Hepatocyte (in vitro differentiated cells): ENCODE data around the gene ATP1B1.

Source experiments
- EZH2 ChIP-seq: fragments of 200-600 bp; sonication (generic); IDR thresholded peaks from 2 replicates; pipeline ENCODE4 v1.6.1; 2016; ENCODE audit warnings: antibody characterized with exemption, mild to moderate bottlenecking, borderline replicate concordance
- EZH2phosphoT487 ChIP-seq: fragments of 200-600 bp; sonication (generic); IDR thresholded peaks from one replicate; pipeline ENCODE4 v1.6.1; 2018; ENCODE audit warnings: antibody characterized with exemption, mild to moderate bottlenecking, low read depth, moderate library complexity; ENCODE audit not compliant: unreplicated experiment, severe bottlenecking
- TF ChIP-seq, protein P1 (sequence below): fragments of 200-600 bp; sonication (generic); IDR thresholded peaks from 2 replicates; pipeline ENCODE4 v1.5.1; 2016; ENCODE audit warnings: antibody characterized with exemption, mild to moderate bottlenecking; ENCODE audit not compliant: poor library complexity

DNA sequence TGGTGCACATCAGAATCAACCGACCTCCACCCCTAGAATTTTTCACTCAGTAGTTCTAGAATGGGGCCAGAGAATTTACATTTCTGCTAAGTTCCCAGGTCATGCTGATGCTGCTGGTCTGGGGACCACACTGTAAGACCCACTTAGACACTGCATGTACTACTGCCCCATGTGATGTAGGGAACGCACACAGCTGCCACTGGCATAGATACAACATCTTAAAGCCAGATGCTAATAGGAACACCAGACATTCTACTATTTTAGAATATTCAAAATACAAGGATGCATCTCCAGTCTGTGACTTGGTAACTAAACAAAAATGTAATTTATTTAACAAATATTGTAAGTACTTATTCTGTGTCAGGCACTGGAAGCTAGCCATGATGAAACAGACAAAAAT lies 14.1 kb upstream of the ATP1B1 start:
- TF ChIP-seq, protein P1, sequence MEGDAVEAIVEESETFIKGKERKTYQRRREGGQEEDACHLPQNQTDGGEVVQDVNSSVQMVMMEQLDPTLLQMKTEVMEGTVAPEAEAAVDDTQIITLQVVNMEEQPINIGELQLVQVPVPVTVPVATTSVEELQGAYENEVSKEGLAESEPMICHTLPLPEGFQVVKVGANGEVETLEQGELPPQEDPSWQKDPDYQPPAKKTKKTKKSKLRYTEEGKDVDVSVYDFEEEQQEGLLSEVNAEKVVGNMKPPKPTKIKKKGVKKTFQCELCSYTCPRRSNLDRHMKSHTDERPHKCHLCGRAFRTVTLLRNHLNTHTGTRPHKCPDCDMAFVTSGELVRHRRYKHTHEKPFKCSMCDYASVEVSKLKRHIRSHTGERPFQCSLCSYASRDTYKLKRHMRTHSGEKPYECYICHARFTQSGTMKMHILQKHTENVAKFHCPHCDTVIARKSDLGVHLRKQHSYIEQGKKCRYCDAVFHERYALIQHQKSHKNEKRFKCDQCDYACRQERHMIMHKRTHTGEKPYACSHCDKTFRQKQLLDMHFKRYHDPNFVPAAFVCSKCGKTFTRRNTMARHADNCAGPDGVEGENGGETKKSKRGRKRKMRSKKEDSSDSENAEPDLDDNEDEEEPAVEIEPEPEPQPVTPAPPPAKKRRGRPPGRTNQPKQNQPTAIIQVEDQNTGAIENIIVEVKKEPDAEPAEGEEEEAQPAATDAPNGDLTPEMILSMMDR, result no peak
- TF ChIP-seq EZH2phosphoT487 (no peak), EZH2 (no peak)
